ENCODE measurements around the gene ABLIM1.

Gene ABLIM1

DNA sequence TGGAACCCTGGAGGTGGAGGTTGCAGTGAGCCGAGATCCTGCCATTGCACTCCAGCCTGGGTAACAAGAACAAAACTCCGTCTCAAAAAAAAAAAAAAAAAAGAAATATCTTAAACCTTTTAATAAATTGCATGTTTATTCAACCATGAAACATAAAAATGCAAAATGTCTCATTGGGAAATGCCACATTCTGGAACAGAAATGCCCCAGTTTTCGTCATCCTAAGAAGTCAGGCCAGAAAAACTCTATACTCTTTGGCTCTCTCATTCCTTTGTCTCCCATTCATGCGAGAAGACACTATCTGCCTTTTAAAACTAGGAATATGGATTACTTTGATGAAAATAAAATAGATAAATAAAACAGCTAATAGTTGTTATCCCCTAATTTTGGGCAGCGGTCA lies 21.5 kb upstream of the ABLIM1 start:
- no peak for DNase-seq

DNA sequence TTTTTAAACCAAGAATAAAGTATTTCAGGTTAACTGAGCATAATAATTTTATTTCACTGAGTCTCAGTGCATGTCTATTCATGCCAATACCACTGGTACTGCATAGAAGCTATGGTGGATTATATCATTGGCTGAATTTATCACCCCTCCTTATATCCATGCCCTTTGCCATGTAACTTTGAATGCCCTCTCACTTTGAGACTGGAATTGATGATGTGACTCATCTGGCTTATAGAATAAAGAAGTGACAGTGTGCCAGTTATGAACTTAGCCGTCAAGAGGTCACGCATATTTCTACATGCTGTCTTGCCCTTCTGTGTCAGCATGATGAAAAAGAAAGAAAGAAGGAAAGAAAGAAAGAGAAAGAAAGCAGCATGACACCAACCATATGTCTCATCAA lies 20.7 kb upstream of the ABLIM1 start:
- DNase-seq: no peak

DNA sequence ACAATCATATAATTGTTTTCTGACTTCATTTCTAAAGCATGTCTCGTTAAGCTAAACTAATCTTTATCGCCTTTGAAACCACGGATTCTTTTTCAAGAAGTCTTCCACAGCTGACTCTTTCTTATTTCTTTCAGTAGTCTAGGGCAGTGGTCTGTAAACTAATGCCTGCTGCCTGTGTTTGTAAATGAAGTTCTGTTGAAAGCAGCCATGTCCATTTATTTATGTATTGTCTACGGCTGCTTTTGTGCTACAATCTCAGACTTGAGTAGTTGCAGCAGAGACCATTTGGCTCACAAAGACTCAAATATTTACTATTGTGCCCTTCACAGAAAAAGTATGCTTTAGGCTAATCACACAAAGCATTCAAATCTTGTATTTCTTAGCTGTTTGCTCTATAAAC lies 20.3 kb upstream of the ABLIM1 start:
- no peak for DNase-seq

DNA sequence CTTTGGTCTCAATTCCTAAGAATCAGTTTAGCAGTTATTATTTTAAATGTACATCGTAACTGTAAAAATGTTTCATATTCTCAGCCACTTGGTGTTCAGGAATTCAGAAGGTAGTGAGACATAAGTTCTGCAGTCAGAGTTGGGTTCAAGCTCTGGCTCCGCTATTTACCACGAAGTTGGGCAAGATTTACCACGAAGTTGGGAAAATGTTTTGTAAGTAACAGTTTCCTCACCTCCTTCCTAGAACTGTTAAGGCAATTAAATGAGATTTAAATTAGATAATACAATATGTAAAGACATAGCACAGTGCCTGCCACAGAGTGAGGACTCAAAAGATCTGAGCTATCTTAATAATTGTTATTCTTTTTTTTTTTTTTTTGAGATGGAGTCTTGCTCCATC lies 16.3 kb upstream of the ABLIM1 start:
- DNase-seq: no peak

DNA sequence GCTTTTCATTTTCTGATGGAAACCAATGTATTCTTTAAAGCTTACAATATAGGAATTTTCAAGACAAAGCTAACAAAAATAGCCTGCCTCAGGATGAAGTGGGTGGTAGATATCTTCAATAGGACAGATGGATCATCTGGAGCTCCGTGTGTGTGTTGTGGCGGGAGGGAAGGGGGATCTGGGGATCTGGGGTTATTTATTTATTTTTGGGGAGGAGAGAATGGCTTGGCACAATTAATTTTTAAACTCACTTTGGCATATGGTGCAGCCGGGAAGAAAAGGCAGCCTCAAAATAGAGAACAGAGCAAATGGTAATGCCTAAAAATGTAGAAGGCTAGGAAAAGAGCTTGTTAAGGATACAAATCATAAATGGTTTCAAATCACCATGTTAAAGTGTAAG lies 11.6 kb upstream of the ABLIM1 start:
- no peak for DNase-seq

DNA sequence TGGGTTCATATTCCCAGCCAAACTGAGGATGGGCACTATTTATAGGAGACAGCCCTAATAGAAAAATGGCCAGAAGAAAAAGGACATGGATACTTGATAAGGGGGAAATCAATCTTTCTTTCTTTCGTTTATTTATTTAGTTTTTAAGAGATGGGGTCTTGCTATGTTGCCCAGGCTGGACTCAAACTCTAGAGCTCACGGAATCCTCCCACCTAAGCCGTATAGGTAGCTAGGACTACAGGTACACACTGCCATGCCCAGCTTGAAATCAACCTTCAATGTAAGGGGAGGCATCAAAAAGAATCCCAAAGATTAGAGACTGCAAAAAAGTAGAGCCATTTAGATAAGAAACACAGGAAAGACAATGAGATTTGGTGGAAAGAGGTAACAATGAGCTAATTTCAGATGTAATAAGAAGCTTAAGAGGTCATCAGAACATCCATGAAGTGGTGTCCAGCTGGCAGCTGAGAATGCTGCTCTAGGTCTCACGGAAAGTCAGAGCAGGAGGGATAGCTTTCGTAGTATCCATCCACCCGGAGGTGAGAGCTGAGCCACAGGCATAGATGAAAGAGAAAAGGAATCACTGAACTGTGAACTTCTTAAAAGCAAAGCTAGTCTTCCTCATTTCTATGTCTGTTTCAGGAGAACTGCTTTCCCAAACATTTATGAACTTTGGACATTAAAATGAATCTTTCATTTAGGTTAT lies 10.5 kb upstream of the ABLIM1 start:
- DNase-seq: no peak

DNA sequence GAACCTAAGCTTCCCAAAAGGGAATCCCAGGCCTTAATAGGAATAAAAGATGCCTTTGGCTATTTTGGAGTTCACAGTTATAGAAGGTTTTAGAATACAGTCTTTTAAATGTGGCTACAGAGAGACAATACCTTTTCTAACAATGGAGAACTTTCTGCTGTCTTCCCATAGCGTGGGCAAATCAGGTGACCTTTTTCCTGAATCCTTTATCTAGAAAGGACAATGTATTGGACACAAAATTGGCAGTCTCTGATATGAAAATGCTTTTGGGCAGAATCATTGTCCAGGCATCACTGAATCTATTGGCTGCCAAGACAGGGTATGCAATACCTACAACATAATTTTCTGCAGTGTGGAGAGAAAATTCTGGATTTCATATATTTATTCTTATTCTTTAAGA lies 7.8 kb upstream of the ABLIM1 start:
- no peak for DNase-seq

DNA sequence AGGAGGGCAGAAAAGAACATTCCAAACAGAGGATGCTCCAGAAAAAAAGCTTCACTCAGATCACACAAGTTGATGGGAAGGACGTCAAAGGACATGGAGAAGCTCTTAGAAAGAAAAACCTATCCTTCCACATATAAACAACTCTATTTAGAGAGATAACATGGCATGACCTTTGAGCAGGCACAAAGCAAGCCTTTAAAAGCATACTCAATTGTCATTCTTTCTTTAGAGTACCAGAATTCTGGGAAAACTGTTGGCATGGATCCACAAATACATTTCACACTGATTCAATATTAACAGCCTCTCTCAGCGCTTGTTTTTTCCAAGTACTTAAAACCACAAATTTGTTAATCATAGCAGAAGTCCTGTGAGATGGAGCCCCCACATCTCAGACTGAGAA lies 7.3 kb upstream of the ABLIM1 start:
- peak; percentile 9 for DNase-seq

DNA sequence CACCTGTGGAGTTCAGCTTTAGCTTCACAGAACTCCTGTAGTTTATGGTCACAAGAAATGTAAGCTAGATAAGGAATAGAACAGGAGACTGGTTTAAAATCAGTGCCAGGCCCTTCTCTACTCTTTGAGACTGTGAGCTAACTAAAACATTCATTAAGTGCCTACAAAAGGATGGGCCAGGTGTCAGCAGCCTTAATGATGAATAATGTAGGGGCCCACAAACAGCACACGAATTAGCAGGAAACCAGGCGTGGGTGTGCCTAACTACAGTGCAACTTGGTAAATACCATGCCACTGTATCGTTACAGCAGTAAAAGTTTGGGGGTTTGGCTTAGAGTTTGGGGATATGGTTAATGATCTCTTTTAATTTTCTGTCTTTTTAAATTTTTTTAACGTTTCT lies 6.1 kb upstream of the ABLIM1 start:
- DNase-seq: no peak

DNA sequence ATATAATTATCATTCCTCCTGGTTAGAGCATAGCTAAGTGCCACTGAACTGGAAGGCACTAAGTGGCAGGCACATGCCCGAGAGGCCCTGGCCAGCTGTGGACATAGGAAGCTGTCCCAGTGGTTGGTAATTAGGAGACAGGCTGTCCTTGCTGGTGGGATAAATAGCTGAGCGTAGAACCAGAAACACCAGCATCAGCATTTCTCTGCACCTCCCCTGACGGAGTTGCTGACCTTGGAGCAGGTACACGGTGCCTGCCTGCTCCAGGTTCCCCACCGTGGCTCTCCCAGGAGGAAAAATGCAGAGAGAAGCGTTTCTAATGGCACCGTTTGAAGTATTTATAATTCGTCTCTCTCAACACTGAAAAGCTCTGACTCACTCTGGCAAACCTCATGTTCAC lies 5.6 kb upstream of the ABLIM1 start:
- DNase-seq: no peak

DNA sequence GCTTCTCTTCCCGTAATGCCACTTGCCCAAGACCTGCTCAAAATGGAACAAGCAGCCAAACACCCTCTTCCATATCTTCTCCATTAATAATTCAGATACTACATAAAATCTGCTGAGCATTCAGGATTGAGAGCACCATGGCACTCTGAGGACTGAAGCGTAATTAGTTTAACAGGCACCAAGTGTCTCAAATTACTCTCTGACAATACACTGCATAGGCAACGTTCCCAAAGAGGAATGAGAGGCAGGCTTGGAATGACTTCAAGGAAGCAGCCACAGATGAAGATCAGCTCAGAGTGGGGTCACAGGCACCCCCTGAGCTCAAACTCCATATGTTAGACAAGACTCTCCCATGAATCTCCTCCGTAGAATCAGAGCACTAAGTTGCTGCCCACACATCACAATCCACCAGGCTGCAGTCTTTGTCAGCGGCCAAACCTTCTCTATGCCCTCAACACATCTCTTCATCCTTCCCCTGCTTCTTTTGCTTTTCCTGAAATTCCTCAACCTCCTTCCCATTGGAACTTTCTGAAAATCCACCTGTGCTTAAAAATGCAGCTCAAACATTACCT lies 4.7 kb upstream of the ABLIM1 start:
- DNase-seq: no peak

DNA sequence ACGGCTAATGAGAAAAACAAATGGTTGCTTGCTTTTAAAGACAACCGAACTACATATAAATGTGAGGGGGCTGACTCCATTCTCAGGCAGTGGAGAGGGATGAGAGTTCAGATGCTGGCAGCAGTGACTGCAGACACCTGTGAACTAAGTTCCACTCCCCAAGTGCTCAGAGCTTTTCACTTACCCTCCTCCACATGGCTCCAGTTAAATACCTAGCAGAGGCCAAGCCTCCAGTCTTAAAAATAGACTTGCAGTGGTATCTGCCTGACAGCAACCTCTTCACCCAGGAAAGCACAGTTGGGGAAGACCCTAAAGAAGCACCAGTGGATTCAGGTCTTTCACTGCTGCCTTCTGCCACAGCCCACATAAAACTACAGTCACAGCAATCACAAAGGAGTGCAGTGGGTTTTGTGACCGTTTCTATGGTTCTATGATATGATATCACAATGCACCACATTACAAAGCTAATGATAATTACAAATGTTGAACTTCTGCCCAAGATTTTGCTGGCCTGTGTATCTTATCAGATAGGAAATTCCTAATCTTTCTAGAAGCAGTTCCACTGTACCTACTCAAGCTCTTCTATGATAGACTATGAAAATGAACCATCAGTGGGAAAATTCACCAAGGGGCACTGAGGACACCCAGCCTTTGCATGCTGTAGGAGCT lies 3.3 kb upstream of the ABLIM1 start:
- no peak for DNase-seq

DNA sequence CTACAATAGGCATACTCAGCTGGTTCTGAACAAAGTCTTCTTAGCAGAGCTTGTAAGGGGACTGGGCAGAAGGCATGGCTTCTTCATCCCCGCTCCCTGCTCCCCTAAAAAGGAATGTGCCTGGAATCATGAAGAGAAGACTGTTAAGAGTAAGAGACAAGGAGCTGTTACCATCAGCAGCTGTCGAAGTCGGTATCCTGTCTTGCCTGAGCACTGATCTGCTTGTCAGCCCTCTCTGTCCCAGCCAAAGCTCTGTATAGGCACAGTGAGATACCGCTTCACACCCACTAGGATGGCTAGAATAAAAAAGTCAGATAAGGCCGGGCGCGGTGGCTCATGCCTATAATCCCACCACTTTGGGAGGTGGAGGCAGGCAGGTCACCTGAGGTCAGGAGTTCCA lies 2.4 kb downstream of the ABLIM1 start:
- DNase-seq: no peak

DNA sequence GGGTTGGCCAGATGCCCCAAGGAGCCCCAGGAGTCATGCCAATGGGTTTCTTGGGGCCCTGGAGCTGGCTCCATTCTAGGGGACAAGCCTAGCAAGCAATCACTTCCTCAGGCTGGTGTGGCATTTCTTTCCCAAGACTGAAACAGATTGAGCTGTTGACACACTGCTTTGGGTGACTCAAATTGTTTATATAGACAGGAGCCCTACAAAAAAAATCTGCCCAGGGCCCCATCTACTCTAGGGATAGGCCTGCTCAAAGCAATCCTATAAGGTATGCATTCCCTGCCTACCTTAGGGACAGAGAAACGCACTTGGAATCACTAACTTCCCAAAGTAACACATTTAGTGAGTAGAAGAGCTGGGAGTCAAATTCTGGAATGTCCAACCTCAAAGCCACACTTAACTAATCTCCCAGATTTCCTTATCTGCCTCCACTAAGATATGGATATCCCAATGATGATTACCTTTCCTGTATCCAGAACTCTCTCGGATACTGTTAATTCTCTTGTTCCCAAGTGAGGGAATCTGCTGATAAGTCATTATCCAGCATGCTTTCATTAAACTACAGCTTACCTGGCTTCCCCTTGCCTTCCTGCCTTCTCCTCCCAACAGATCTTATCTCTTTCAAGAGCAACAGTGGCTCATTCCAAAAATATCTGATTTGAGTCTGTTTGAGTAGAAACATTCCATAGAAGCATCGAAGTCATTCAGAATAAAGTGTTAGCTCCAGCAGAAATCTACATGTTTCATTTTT lies 3.1 kb downstream of the ABLIM1 start:
- DNase-seq: no peak

DNA sequence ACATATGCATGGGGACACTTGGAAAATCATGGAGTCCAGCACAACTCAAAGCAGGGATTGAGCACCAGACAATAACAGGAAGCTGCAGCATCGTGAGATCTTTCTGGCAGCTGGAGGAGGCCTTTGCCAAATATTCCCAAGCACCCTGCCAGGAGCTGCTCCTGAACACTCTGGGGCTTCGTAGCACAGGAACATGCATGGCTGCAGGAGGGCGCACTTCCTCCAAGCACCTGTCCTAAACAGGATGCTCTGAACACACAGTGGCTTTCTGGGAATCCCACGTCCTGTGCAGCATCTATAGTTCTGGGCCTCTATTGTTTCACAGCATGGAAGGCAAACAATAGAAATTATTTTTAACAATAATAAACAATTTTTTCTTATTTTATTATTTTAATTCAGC lies 4.1 kb downstream of the ABLIM1 start:
- no peak for DNase-seq

DNA sequence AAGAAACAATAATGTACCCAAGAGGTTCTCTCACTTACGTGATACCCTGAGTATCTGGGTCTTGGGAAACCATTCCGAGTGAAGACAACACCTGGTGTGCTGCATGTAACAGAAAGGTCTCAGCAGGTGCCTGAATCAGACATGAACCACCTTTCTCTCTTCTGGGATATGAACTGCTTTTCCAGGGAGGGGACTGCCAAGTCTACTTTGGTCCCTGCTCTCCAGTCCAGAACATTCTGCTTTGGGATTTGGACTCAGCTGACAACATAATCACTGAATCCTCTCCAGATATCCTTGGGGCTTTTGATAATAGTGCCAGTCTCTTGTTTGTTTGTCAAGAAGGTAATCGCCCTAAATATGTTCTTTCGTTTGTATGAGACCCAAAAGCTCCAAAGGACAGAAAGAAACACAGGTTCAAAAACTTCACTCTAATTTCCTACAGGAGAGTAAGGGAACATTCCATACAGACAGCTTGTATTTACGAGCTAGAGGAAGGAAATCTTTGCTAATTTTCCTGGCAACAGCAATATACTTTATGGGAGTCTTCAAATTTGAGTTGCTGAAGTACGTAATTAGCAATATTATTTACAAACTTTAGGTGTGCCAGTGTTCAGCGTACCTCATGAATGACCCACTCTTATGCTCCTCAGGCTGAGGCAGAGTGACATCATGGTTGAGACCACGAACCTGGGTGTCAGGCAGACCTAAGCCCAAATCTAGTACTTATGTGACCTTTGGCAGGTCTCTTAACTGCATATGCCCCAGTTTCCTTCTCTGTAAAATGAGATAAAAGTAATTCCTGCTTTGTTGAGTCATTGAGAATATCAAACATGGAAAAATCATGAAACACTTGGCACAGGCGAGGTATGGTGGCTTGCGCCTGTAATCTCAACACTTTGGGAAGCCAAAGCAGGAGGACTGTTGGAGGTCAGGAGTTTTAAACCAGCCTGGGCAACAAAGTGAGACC lies 5.4 kb downstream of the ABLIM1 start:
- DNase-seq: no peak

DNA sequence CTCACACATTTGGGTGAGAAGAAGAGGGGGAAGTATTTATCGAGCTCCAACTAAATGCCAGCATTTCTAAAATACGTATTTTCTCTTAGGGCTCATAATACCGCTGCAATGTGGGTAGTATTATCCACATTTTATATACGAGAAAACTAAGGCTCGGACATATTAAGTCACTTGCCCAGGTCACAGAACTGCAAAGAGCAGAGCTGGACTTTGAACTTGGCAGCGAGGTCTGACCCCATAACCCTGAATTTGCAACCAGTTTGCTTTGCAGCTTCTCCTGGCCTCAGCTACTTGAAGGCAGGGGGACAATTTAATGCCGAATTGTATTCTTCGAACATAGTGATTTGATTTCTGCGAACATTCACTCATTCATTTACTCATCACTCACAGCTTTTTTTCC lies 7.2 kb downstream of the ABLIM1 start:
- no peak for DNase-seq

DNA sequence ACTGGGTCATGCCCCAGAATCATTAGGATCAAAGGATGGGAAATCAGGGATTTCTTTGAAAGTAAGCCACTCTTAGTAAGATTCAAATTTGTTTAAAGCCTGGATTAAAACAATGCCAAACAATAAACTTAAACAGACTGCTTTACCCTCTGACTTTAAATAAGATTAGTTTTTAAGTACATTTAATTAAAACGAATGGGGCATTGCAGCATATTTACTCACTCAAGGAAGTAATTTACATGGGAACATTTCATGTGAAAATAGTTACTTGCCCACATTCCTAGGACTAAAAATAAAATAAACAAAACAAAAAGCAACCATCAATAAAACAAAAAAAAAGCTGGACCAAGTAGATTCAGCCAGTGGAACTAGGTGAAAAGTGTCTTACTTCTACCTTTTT lies 7.8 kb downstream of the ABLIM1 start:
- no peak for DNase-seq

DNA sequence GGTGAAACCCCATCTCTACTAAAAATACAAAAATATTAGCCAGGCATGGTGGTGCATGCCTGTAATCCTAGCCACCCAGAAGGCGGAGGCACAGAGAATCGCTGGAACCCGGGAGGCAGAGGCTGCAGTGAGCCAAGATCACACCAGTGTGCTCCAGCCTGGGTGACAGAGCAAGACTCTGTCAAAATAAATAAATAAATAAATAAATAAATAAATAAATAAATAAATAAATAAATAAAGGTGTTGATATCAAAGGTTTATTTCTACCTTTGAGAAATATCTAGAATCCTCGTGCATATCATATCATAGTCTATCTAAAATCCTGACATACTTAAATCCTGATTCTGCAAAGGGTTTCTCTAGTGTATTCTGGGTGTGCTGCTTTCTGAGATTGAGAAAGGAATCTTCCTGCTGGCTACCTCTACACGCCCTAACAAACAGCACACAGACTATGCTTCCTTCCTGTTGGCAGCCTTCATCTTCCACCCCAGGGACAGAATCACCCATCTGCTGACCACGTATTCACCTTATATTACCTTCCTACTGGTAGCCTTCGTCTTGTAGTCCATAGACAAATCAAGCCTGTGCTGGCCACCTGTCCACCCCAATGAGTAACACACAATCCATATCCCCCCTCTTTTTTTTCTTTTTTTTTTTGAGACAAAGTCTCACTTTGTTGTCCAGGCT lies 8.7 kb downstream of the ABLIM1 start:
- DNase-seq: no peak

DNA sequence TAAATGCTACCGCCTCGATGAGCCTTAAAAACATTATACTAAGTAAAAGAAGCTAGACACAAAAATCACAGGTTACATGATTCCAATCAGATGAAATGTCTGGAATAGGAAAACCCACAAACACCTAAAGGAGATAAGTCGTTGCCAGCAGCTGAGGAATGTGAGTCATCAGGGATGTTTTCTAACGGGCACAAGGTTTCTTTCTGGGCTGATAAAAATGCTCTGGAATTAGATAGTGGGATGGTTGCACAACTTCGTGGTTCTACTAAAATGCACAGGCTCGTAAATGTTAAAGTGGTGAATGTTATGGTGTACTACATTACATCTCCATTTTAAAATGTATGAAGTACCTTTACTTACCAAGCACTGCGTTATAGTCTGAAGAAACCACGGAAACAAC lies 9.7 kb downstream of the ABLIM1 start:
- DNase-seq: no peak

DNA sequence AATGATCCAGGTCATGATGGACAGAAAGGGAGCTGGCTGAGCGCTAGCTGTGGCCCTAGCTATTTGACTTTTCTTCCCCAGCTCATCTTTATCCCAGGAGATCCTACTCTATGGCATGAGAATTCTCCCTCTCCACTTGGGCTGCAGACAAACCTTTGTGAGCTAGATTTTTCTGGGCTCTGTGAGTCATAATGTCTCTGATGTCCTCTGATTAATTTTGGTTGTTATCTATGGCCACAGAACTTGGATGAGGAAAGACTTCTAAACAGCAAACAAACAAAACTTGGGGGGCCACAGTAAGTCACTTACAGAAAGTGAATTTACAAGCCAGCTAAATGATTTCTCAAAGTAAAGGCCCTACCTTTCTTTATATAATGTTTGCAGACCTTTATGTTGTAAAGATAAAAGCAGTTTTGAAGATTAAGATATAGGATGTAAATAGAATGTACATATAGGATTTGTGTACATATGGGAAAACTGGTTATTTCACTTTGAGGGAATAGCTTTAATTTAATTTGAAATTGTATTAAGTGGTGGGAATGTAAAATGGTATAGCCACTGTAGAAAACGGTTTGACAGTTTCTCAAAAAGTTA lies 10.4 kb downstream of the ABLIM1 start:
- no peak for DNase-seq

DNA sequence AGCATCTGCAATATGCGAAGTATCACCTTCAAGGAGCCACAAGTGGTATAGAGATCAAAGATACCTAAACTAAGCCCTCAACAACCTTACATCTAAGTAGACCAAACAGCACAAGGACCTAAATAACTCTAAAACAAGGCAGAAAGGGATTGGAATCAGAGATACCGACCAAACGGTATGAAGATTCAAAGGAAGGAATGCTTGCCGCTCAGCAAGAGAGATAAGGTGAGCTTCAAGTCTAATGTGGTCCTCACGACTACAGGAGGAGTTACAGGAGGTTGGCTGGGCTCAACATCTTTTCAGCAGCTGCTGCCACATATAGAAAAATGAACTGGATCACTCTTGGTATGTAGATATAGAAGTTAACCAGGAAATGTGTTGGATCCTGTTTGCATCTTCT lies 11.6 kb downstream of the ABLIM1 start:
- no peak for DNase-seq

All from NCI-H2227 treated with DMSO at 0.1 percent for 48 hours (cell line).